HCT116 (cell line): ENCODE data around the gene NCSTN. TPM values are rescaled to one million over a fixed set of nuclear protein-coding genes. Genes with fewer than 3 reads are reported as not detected.

Experiments used
- total RNA-seq: library from RNA; stranded (reverse); gene quantifications from one replicate; pipeline ENCODE4 v1.2.1, GENCODE V29; 2021; ENCODE audit not compliant: unreplicated experiment

Gene NCSTN
- total RNA-seq, 1 experiment from 2014 or later: 68.4 TPM

Other genes starting within 250 kb of the NCSTN start
- gene IGSF8, start 244.8 kb upstream of the NCSTN start, total RNA-seq: 35.6 TPM
- gene ATP1A2, start 227.6 kb upstream of the NCSTN start, total RNA-seq: not detected
- not detected for gene ATP1A4, start 191.8 kb upstream of the NCSTN start, total RNA-seq
- not detected for gene CASQ1, start 152.8 kb upstream of the NCSTN start, total RNA-seq
- 44.0 TPM for gene PEA15, start 138.0 kb upstream of the NCSTN start, total RNA-seq
- gene DCAF8, start 80.8 kb upstream of the NCSTN start, total RNA-seq: 98.1 TPM
- gene PEX19, start 58.2 kb upstream of the NCSTN start, total RNA-seq: 35.9 TPM
- gene COPA, start 133 bp upstream of the NCSTN start, total RNA-seq: 132 TPM
- gene NHLH1, start 23.7 kb downstream of the NCSTN start, total RNA-seq: 0.12 TPM
- gene VANGL2, start 57.2 kb downstream of the NCSTN start, total RNA-seq: 1.1 TPM
- not detected for gene SLAMF6, start 179.9 kb downstream of the NCSTN start, total RNA-seq
- 0.02 TPM for gene CD84, start 236.1 kb downstream of the NCSTN start, total RNA-seq